Calu3 (cell line): ENCODE data around the gene GARRE1. TPM values are rescaled to one million over a fixed set of nuclear protein-coding genes. Genes with fewer than 3 reads are reported as not detected.

Experiments
- BruUV-seq: library from RNA; stranded (reverse); fragments of 400-500 nt; replicated peaks from 2 replicates; lab custom pipeline; 2021; lab: Mats Ljungman, UMichigan
- CTCF ChIA-PET: fragments of 300-600 bp; sonication (Branson Sonifier 250); formaldehyde crosslinking; loops from one replicate; lab custom pipeline; 2022; ENCODE audit warnings: antibody characterized with exemption; lab: Charles Lee
- DNase-seq: peaks from one replicate; pipeline ENCODE4 v3.0.0; 2022
- H3K27ac Mint-ChIP-seq: one replicate; pipeline ENCODE4 v1.8.0; 2022; ENCODE audit warnings: mixed read lengths; ENCODE audit not compliant: unreplicated experiment
- H3K27me3 Mint-ChIP-seq: one replicate; pipeline ENCODE4 v1.8.0; 2022; ENCODE audit warnings: mixed read lengths; ENCODE audit not compliant: unreplicated experiment
- H3K36me3 Mint-ChIP-seq: one replicate; pipeline ENCODE4 v1.8.0; 2022; ENCODE audit warnings: mild to moderate bottlenecking, moderate library complexity, mixed read lengths; ENCODE audit not compliant: insufficient read depth, unreplicated experiment
- H3K4me1 Mint-ChIP-seq: one replicate; pipeline ENCODE4 v1.8.0; 2022; ENCODE audit warnings: mild to moderate bottlenecking, low read depth, mixed read lengths; ENCODE audit not compliant: unreplicated experiment
- H3K4me3 Mint-ChIP-seq: one replicate; pipeline ENCODE4 v1.8.0; 2022; ENCODE audit warnings: mild to moderate bottlenecking, low read depth, moderate library complexity, mixed read lengths; ENCODE audit not compliant: unreplicated experiment
- H3K9me3 Mint-ChIP-seq: one replicate; pipeline ENCODE4 v1.8.0; 2022; ENCODE audit warnings: low read depth, mixed read lengths; ENCODE audit not compliant: unreplicated experiment
- CTCF ChIP-seq: fragments of 200-600 bp; IDR thresholded peaks from one replicate; pipeline ENCODE4 v1.8.0; 2022; ENCODE audit warnings: antibody characterized with exemption; ENCODE audit not compliant: unreplicated experiment
- intact Hi-C: fragments of 100-400 bp; cut with micrococcal nuclease; formaldehyde crosslinking; loops from one replicate; pipeline ENCODE4 v1.10.0; 2022; ENCODE audit not compliant: unreplicated experiment
- total RNA-seq: library from RNA; stranded (reverse); gene quantifications from 2 replicates; pipeline ENCODE4 v1.2.3, GENCODE V29; 2022

Gene GARRE1
- total RNA-seq, 1 experiment from 2014 or later, result 19.9 TPM

GRCh38 chr19:34254698-34255432 lies 511 bp downstream of the GARRE1 start:
- Mint-ChIP-seq H3K27me3 (no peaks in the 10 kb centered on the region), H3K4me1 (peaks cover 27% of the 10 kb centered on the region), H3K27ac (no peak overlapping the region), H3K36me3 (peaks cover 28% of the 10 kb centered on the region), H3K9me3 (no peaks in the 10 kb centered on the region), H3K4me3 (peak overlapping the region; percentile 87)
- CTCF ChIA-PET, result no interaction called here
- intact Hi-C loops, result no loop called here
- no TSS peak for BruUV-seq
- TF ChIP-seq CTCF, result no peak
- DNase-seq, result peak; percentile 61

GRCh38 chr19:34255546-34255945 lies 1.2 kb downstream of the GARRE1 start:
- BruUV-seq, result TSS peak; percentile 42
- Mint-ChIP-seq H3K4me3 (peak overlapping the region; percentile 87), H3K4me1 (peaks cover 34% of the 10 kb centered on the region), H3K27me3 (no peaks in the 10 kb centered on the region), H3K27ac (no peak overlapping the region), H3K9me3 (no peaks in the 10 kb centered on the region), H3K36me3 (peaks cover 29% of the 10 kb centered on the region)
- DNase-seq, result no peak
- intact Hi-C loops, result no loop called here
- no peak for TF ChIP-seq CTCF
- CTCF ChIA-PET, result no interaction called here

GRCh38 chr19:34256835-34257558 lies 2.6 kb downstream of the GARRE1 start:
- CTCF ChIA-PET, result interaction anchor here (0.6 kb wide), 1 partner anchor 225 kb away, joined by 3 read pairs; no protein-coding TSS in a partner anchor
- BruUV-seq, result no TSS peak

GRCh38 chr19:34257559-34257924 lies 3.2 kb downstream of the GARRE1 start:
- TF ChIP-seq CTCF, result no peak
- intact Hi-C loops, result no loop called here

More at GRCh38 chr19:34256835-34257558, 2.6 kb downstream of the GARRE1 start:
- DNase-seq, result no peak
- Mint-ChIP-seq H3K36me3 (peaks cover 33% of the 10 kb centered on the region), H3K27ac (no peak overlapping the region), H3K27me3 (no peaks in the 10 kb centered on the region), H3K4me3 (no peak overlapping the region), H3K9me3 (no peaks in the 10 kb centered on the region), H3K4me1 (peaks cover 47% of the 10 kb centered on the region)
- intact Hi-C loops, result no loop called here
- TF ChIP-seq CTCF, result no peak

More at GRCh38 chr19:34257559-34257924, 3.2 kb downstream of the GARRE1 start:
- no peaks in the 10 kb centered on the region for H3K27me3 Mint-ChIP-seq
- no peaks in the 10 kb centered on the region for H3K9me3 Mint-ChIP-seq
- H3K27ac Mint-ChIP-seq, result no peak overlapping the region
- no peak for DNase-seq
- BruUV-seq, result no TSS peak
- peaks cover 33% of the 10 kb centered on the region for H3K36me3 Mint-ChIP-seq
- peaks cover 47% of the 10 kb centered on the region for H3K4me1 Mint-ChIP-seq
- CTCF ChIA-PET, result interaction anchor here (0.6 kb wide), 1 partner anchor 224 kb away, joined by 3 read pairs; no protein-coding TSS in a partner anchor
- H3K4me3 Mint-ChIP-seq, result no peak overlapping the region
